Smooth muscle cell (in vitro differentiated cells): ENCODE results near the gene KEAP1. TPM values are rescaled to one million over a fixed set of nuclear protein-coding genes. Genes with fewer than 3 reads are reported as not detected.
"Not testable (repeated sequence)": the region's sequence is repeated elsewhere in the genome, so short reads cannot be mapped to it uniquely, and the experiment has no call there.

Experiments
- DNase-seq: peaks from one replicate; lab custom pipeline; 2025; ENCODE audit not compliant: unreplicated experiment; lab: John Stamatoyannopoulos, UW
- H2AFZ ChIP-seq: fragments of 200-600 bp; sonication (generic); 2 replicates; pipeline ENCODE4 v1.6.0; 2016; ENCODE audit warnings: antibody characterized with exemption, low read depth, mild to moderate bottlenecking
- H3F3A ChIP-seq: fragments of 200-600 bp; sonication (generic); 2 replicates; pipeline ENCODE4 v1.6.0; 2017; ENCODE audit warnings: antibody characterized with exemption, low read depth
- H3K27ac ChIP-seq: fragments of 200-600 bp; sonication (generic); 2 replicates; pipeline ENCODE4 v1.5.1; 2016; ENCODE audit warnings: low read depth, mild to moderate bottlenecking
- H3K27me3 ChIP-seq: fragments of 200-600 bp; sonication (generic); 2 replicates; pipeline ENCODE4 v1.6.1; 2016; ENCODE audit warnings: low read depth, mild to moderate bottlenecking
- H3K36me3 ChIP-seq: fragments of 200-600 bp; sonication (generic); 2 replicates; pipeline ENCODE4 v1.5.1; 2016; ENCODE audit warnings: low read depth
- H3K4me1 ChIP-seq: fragments of 200-600 bp; sonication (generic); 2 replicates; pipeline ENCODE4 v1.5.1; 2016; ENCODE audit warnings: low read depth
- H3K4me2 ChIP-seq: fragments of 200-600 bp; sonication (generic); 2 replicates; pipeline ENCODE4 v1.6.0; 2016; ENCODE audit warnings: mild to moderate bottlenecking
- H3K4me3 ChIP-seq: fragments of 200-600 bp; sonication (generic); 2 replicates; pipeline ENCODE4 v1.5.1; 2016; ENCODE audit warnings: mild to moderate bottlenecking
- H3K79me2 ChIP-seq: fragments of 200-600 bp; sonication (generic); 2 replicates; pipeline ENCODE4 v1.6.0; 2016; ENCODE audit warnings: low read depth, mild to moderate bottlenecking
- H3K9ac ChIP-seq: fragments of 200-600 bp; sonication (generic); 2 replicates; pipeline ENCODE4 v1.6.0; 2016; ENCODE audit warnings: low read depth
- H3K9me3 ChIP-seq: fragments of 200-600 bp; sonication (generic); replicated peaks from 2 replicates; pipeline ENCODE4 v1.5.1; 2016; ENCODE audit warnings: low read depth
- H4K20me1 ChIP-seq: fragments of 200-600 bp; sonication (generic); 2 replicates; pipeline ENCODE4 v1.6.0; 2016; ENCODE audit warnings: low read depth
- whole genome bisulfite sequencing: methylation state at CpG from one replicate; pipeline ENCODE4 v1.1.7; 2016; ENCODE audit warnings: low lambda C conversion rate; 5-methylcytosine and 5-hydroxymethylcytosine counted together
- polyA plus RNA-seq: library from polyadenylated mRNA; unstranded; fragments of >200 nt; fragmentation: Nextera tagmentation; extraction: Ambion mirVana; gene quantifications from 2 replicates; pipeline ENCODE4 v1.2.1, GENCODE V29; 2016
- total RNA-seq: library from RNA; depleted of rRNA; stranded (reverse); fragments of >200 nt; gene quantifications from 2 replicates; pipeline ENCODE4 v1.2.3, GENCODE V29; 2014
- TF ChIP-seq, protein P1 (sequence below): fragments of 200-600 bp; sonication (generic); IDR thresholded peaks from 2 replicates; pipeline ENCODE4 v1.5.1; 2017; ENCODE audit warnings: borderline replicate concordance, mild to moderate bottlenecking, antibody characterized with exemption; ENCODE audit not compliant: insufficient read depth, poor library complexity, severe bottlenecking

Gene KEAP1
- total and polyA plus RNA-seq, 2 experiments from 2014 or later: 24.9 to 60.4 TPM

DNA sequence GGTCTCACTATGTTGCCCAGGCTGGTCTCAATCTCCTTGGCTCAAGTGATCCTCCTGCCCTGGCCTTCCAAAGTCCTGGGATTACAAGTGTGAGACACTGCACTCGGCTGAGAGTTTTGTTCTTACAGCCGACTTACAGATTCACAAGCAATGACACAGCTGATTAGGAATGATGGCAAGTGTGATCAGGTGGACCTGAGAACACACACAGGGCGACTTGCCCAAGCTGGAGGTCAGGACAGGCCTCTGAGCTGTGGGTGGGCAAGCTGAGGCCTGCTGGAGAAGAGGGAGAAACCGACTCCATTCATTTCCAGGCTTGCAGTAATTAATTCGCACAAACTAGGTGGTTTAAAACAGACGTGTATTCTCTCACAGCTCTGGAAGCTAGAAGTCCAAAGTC, 32.5 kb upstream of the KEAP1 start:
- no peak overlapping the region for H3K4me2 ChIP-seq

DNA sequence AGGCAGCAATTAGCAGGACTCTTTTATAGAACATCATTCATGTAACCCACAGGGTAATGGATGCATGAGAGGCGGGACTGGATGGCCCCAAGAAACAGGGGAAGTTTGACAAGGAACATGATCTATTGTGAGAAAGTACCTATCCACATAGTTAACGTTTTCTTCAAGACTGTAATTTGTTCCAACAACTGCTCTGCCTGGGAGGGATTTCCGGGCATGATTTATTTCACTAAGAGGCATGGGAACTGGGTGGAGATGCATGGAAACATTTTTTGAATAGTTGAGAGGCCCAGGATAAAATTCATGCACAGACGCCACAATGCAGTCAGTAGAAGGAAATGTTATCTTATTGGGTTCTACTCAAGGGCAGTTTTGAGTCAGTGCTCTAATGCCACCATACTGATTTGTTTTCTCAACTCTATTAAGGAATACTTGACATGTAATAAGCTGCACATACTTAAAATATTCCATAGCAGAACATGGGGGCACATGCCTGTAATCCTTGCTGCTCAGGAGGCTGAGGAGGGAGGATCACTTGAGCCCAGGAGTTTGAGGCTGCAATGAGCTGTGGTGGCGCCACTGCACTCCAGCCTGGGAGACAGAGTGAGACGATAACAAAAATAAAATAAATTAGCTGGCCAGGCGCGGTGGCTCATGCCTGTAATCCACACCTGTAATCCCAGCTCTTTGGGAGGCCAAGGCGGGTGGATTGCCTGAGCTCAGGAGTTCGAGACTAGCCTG, 30.7 kb upstream of the KEAP1 start:
- Histone ChIP-seq H3K4me2 (no peak overlapping the region), H3K27me3 (no peaks in the 10 kb centered on the region), H2AFZ (no peak overlapping the region), H3K79me2 (no peaks in the 10 kb centered on the region), H3K9me3 (no peaks in the 10 kb centered on the region), H3F3A (no peaks in the 10 kb centered on the region), H3K9ac (no peak overlapping the region), H3K4me3 (no peak overlapping the region), H4K20me1 (no peaks in the 10 kb centered on the region), H3K4me1 (no peaks in the 10 kb centered on the region), H3K27ac (no peak overlapping the region), H3K36me3 (no peaks in the 10 kb centered on the region)
- WGBS: 67% methylated on average over 10 of the region's 10 CpGs
- no peak for DNase-seq
- TF ChIP-seq, protein P1, sequence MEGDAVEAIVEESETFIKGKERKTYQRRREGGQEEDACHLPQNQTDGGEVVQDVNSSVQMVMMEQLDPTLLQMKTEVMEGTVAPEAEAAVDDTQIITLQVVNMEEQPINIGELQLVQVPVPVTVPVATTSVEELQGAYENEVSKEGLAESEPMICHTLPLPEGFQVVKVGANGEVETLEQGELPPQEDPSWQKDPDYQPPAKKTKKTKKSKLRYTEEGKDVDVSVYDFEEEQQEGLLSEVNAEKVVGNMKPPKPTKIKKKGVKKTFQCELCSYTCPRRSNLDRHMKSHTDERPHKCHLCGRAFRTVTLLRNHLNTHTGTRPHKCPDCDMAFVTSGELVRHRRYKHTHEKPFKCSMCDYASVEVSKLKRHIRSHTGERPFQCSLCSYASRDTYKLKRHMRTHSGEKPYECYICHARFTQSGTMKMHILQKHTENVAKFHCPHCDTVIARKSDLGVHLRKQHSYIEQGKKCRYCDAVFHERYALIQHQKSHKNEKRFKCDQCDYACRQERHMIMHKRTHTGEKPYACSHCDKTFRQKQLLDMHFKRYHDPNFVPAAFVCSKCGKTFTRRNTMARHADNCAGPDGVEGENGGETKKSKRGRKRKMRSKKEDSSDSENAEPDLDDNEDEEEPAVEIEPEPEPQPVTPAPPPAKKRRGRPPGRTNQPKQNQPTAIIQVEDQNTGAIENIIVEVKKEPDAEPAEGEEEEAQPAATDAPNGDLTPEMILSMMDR: no peak

More for the DNA sequence above, 32.5 kb upstream of the KEAP1 start:
- Histone ChIP-seq H3F3A (no peaks in the 10 kb centered on the region), H3K27ac (no peak overlapping the region), H3K9me3 (no peaks in the 10 kb centered on the region), H3K36me3 (no peaks in the 10 kb centered on the region), H4K20me1 (no peaks in the 10 kb centered on the region), H3K79me2 (no peaks in the 10 kb centered on the region), H3K4me1 (no peaks in the 10 kb centered on the region), H2AFZ (no peak overlapping the region), H3K9ac (no peak overlapping the region), H3K4me3 (no peak overlapping the region), H3K27me3 (no peaks in the 10 kb centered on the region)
- TF ChIP-seq, protein P1: no peak
- no peak for DNase-seq
- 59% methylated on average over 6 of the region's 6 CpGs for WGBS

DNA sequence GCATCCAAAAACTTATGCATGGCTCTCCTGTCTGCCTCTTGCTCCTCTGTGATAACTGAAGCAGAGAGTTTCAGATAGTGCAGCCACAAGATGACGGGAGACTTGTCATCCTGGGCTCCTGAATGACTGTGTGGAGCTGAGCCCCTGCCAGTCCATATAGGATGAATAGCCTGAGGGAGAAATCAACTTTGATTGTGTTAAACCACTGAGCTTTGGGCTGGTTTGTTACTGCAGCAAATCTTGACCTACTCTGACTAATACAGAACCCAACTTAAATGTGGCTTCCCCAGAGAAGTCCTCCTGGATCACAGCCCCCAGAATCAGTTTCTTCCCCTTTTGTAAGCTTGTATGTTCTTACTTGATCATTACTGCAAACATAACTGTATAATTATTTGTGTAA, 29.3 kb upstream of the KEAP1 start:
- H4K20me1 ChIP-seq: no peaks in the 10 kb centered on the region
- H3K27ac ChIP-seq: no peak overlapping the region
- no peak overlapping the region for H3K4me2 ChIP-seq
- no peaks in the 10 kb centered on the region for H3K79me2 ChIP-seq
- WGBS: 90% methylated on average over 1 of the region's 1 CpG
- H3K4me1 ChIP-seq: no peaks in the 10 kb centered on the region
- no peaks in the 10 kb centered on the region for H3K27me3 ChIP-seq
- no peak overlapping the region for H3K9ac ChIP-seq
- no peak overlapping the region for H3K4me3 ChIP-seq
- H3F3A ChIP-seq: no peaks in the 10 kb centered on the region
- H3K9me3 ChIP-seq: no peaks in the 10 kb centered on the region
- no peak overlapping the region for H2AFZ ChIP-seq
- TF ChIP-seq, protein P1: no peak
- no peak for DNase-seq
- no peaks in the 10 kb centered on the region for H3K36me3 ChIP-seq

DNA sequence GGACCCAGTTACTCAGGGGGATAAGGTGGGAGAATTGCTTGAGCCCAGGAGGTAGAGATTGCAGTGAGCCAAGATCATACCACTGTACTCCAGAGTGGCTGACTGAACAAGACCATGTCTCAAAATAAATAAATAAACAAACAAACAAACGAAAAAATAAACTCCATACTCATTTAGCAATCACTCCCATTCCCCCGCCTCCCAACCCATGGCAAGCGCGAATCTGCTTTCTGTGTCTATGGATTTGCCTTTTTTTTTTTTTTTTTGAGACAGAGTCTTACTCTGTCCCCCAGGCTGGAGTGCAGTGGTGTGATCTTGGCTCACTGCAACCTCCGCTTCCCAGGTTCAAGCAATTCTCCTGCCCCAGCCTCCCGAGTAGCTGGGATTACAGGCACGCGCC, 23.7 kb upstream of the KEAP1 start:
- not testable (repeated sequence) for H3K27ac ChIP-seq, H3K36me3 ChIP-seq, H3K9me3 ChIP-seq, H2AFZ ChIP-seq, H3K79me2 ChIP-seq, H3K4me3 ChIP-seq, H3K9ac ChIP-seq, H4K20me1 ChIP-seq, H3K4me2 ChIP-seq, H3K4me1 ChIP-seq, H3F3A ChIP-seq, H3K27me3 ChIP-seq, DNase-seq
- 94% methylated on average over 8 of the region's 8 CpGs for WGBS
